ENCODE measurements around the gene MAPK8IP2.

Gene MAPK8IP2

DNA sequence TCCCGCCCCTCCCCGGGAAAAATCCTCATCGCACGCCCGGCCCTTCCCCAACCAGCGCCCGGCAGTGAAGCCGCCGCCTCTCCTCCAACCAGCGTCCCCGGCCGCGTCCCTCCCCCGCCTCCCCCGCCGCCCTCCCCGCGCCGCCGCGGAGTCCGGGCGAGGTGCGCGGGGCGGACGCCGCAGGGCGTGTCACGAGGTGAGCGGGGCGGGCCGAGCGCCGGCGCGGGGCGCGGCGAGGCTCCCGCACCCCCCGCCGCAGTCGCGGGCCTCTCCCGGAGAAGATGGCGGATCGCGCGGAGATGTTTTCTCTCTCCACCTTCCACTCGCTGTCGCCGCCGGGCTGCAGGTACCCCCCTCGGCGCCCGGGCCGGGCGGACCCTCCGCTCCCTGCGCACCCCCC lies at the start of gene MAPK8IP2:
TSS of gene MAPK8IP2 (plus strand) at position 256 of the 400 bp plus-strand sequence. CDS start at position 282, 26 bp downstream.
- no peak for DNase-seq (ENCODE audit: low read depth)

DNA sequence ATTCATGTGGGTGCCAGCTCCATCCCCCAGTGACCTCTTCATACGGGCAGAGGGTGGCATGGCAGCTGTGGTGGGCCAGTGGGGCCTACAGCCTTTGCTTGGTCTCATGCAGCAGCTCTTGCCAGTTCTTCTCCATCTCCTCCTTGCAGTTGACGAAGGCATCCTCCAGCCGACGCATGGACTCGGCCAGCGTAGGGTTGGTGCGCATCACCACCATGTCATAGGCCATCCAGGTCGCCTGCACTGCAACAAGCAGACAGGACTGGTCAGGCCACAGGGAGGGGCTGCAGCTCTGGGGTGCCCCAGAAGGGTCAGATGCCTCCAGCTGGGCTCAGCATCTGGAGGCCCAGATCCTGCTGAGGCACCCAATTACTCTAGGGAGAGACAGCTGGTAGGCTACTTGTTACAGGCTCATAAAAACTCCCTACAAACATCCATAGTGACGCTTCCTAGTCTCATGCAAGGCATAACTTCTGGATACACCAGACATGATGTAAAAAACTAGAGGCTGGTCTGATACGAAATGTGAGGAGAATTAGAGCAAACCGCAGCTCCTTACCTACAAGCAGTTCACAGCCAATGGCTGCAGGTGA lies 49.3 kb upstream of the MAPK8IP2 start:
- no peak for DNase-seq (ENCODE audit: low read depth)

DNA sequence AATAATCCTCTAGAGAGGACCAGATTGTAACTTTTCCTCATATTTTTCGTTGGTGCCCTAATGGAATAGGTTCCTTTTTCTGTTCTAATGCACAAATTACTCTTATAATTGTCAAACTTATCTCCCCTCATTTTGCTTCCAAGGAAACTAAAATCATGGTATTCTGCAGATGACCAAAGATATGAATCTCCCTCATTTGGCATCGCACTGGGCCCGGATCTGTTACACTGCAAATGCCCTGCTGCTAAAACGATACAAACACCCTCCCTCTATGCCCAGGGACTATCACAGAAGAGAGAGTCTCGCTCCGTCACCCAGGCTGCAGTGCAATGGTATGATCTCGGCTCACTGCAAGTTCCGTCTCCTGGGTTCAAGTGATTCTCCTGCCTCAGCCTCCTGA lies 47.3 kb upstream of the MAPK8IP2 start:
- DNase-seq (ENCODE audit: low read depth), result no peak

DNA sequence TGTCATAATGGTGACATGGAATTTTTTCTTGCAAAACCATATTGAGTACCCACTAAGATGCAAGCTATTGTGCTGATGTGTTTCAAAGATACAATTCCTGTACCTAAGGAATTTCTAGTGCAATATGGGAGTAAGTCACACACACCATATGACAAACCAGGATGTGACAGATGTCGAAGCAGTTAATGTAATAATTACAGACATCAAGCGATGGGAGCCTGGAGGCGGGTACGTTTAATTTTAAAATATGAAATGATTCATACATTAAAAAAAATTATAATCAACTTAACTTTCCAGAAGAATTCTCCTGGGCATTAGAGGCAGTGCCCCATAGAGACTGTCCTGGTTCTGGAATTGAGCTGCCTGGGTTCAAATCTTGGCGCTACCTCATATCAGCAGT lies 43.9 kb upstream of the MAPK8IP2 start:
- DNase-seq (ENCODE audit: low read depth), result no peak

DNA sequence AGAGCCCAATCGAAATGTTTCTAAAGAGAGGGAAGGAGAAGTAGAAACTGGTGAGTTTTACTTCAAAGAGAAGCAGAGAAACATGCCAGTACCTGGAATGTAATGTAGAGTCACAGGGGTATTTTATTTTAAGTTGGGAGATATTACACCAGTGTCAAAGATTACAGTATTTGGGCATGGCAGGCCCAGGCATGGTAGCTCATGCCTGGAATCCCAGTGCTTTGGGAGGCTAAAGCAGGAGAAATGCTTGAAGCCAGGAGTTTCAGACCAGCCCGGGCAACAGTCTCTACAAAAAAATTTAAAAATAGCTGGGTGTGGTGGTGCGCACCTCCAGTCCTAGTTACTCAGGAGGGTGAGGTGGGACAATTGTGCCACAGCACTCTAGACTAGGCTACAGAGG lies 40.6 kb upstream of the MAPK8IP2 start:
- DNase-seq (ENCODE audit: low read depth), result no peak

DNA sequence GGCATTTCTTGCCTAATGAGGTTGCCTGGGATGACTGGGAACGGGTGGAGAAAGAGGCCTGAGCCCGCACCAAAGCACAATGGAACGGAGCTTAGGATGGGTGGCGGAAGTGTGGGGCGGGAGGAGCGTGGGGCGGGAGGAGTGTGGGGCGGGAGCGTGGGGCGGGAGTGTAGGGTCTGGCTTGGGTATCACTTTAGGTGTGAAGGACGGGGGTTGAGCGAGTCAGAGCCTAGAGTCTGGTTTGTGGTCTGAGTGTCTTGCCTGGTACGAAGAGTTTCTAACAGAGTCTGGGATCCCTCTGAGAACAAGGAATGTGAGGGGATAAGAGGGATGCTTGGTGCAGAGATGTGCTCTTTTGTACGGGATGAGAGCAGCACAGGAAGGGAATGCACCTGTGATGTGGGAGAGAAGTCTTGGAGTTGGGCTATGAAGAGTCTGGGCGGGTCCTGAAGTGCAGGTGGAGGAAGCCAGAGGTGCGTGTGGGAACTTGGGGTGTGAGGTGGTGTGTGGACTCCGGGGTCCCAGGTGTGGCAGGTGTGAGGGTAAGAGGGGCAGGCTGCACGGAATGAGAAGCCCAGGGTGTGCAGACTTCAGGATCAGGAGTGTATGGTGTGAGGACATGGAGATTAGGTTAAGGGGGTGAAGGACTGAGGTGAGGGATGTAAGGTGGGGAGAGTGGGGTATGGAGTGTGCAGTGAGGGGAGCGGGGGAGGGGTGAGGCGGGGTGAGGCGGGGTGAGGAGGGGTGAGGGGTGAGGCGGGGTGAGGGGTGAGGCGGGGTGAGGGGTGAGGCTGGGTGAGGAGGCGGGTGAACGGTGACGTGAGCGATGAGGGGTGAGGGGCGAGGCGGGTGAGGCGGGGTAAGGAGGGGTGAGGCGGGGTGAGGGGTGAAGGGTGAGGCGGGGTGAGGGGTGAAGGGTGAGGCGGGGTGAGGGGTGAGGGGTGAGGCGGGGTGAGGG lies 38.9 kb upstream of the MAPK8IP2 start:
- DNase-seq (ENCODE audit: low read depth), result no peak

DNA sequence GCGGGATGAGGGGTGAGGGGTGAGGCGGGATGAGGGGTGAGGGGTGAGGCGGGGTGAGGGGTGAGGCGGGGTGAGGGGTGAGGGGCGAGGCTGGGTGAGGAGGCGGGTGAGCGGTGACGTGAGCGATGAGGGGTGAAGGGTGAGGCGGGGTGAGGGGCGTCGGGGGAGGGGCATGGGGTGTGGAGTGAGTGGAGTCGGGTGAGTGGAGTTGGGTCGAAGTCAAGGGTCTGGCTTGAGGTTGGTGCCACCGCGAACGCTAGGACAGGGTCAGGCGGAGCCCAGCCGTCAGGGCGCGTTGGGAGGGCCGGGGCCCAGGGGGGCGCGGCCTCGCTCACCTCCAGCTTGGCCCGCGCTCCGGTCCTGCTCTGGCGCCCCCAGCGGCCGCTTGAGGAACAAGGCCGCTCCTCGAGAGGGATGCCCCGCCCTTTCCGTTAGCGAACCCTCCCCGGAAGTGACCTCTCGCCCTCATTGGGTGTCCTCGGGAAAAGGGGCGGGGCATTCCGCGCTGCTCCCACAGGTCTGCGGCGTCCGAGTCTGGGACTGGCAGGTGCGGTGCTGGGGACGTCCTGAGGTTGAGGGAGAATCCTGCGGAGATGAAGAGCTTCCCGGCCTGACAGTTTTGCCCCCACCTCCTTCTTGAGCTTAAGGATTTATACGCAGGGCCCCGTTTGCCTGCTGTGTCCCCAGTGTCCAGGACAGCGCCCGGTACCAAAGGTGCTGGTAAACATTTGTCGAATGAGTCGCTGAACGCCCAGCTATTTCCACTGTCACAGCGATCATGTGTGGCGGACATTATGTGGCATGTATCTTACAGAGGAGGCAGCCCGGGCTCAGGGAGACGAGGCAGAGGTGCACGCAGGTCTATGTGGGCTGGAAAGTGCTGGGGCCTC lies 37.8 kb upstream of the MAPK8IP2 start, which contains the start of gene SYCE3:
TSS of gene SYCE3 (minus strand) at position 397 of the 890 bp plus-strand sequence. CDS start 6,514 bp downstream, outside the sequence.
- peak; percentile 94 for DNase-seq (ENCODE audit: low read depth)

DNA sequence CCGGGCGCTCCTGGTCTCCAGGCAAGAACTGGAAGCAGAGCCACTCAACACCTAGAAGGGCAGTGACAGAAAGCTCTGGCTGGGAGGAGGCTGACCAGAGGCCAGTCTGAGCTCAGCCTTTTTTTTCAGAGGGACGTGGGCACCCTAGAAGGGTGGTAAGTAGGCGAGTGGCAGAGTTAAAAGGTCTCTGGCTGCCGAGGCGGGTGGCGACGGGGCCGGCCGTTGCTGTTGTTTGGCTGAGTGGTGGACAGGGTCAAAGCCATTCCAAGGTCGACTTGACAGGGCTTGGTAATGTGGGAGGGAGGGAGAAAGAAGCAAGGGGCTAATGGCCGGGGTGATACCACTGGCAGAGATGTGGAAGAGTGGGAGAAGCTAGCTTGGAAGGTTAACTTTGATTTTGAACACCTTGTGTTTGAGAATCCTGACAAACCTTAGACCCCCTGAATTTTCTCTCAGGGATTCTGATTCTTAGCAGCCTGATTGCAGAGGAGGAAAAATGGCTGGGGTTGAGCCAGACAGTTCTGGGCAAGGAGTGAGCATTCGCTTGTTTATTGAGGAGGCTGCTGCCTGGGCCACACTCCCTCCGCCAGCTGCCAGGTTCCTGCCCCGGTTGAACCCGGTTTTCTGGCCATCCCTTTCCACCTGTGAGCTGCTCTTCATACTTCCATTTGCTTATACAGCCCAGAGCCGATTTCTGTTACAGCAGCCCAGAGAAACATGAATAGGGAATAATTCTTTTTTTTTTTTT lies 37.0 kb upstream of the MAPK8IP2 start:
- no peak for DNase-seq (ENCODE audit: low read depth)

DNA sequence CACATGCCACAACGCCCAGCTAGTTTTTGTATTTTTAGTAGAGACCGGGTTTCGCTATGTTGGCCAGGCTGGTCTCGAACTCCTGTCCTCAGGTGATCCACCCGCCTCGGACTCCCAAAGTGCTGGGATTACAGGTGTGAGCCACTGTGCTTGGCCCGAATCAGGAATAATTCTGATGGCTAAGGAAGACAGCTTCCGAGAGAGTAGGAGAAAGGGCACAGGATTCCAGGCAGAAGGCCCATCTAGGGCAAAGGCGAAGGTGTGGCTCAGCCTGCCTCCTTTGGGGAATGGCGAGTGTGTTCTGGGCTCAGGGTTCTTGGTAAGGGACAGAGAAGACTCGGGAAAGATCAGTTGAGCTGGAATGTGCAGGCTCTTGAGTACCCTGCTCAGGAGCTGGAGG lies 36.3 kb upstream of the MAPK8IP2 start:
- no peak for DNase-seq (ENCODE audit: low read depth)

DNA sequence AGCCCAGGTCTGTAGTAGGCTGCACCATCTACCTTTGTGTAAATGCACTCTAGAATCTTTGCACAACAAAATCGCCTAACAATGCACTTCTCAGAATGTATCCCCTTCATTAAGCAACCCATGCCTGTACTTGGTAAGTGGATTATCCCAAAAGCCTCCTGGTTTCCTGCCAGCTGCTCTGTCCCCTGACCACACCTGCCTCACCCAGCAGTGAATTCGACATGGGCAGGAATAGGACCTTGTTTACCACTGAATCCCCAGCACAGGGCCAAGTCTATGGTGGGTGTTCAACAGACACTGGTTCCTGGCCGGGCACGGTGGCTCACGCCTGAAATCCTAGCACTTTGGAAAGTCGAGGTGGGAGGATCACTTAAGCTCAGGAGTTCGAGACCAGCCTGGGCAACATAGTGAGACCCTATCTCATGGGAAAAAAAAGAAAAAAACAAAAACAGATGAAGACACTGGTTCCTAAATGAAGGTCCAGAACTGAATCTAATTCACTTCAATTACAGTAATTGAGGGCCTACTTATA lies 32.8 kb upstream of the MAPK8IP2 start:
- DNase-seq (ENCODE audit: low read depth), result no peak

DNA sequence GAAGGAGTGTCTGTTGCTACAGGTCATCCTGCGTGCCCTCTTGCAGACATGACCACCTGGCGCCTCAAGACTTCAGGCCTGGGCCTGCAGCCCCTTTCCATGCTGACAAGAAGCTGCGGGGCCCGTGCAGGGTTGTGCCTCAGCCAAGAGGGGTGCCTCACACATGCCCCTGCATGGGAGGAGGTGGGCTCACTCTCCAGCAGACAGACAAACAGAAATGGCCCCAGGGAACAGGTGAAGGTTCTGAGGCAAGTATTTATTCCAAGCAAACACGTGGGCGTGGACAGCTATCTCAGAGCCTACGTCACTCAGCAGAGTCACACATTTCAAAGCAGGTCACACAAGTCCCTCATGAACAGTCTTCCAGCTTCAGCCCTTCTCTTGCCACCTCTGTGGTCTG lies 32.0 kb upstream of the MAPK8IP2 start:
- DNase-seq (ENCODE audit: low read depth), result no peak

DNA sequence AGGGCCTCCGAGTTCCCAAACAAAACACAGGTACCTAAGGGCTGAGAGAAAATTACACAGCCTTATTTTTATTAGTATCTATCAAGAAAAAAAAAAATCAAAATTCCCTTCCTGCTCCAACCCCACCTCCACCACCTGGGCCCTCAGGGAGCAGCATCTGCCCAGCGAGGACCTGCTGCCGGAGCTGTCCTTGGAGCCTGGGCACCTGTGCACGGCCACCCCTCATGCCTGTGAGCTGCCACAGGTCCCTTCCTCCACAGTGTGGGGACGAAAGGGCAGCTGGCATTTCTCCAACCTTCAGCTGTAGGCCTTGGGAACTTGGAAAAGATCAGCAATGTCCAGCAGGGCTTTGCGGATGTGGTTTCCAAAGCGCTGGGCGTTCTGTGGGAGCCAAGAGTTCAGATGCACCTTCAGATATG lies 31.5 kb upstream of the MAPK8IP2 start:
- DNase-seq (ENCODE audit: low read depth), result no peak

DNA sequence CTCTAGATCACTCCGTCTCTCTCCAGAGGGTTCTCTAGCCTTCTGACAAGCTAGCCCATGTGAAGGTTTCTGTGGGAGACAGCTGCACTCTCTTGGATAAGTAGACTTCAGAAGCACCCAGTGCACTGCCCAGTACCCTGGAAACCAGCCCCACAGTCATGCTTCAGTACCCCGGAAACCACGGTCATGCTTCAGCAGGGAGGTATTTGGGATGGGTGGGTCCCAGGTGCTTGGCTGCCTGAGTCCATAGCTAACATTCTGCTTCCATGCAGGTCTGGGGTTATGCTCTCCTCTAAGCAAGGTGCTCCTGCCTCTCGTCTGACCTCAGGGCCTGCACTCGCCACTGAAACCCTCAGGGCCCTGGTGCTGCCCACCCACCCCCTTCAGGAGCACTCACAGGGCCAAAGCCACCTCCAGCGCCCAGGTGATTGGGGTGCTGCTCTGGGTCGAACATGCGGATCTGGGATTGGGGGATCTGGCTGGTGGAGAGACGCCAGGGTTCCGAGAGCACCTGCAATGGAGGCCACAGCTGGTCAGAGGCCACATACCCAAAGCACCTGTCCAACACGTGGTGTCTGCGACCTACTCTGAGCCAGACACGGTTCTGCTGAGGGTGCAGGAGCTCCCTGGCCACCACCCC lies 30.6 kb upstream of the MAPK8IP2 start:
- no peak for DNase-seq (ENCODE audit: low read depth)

DNA sequence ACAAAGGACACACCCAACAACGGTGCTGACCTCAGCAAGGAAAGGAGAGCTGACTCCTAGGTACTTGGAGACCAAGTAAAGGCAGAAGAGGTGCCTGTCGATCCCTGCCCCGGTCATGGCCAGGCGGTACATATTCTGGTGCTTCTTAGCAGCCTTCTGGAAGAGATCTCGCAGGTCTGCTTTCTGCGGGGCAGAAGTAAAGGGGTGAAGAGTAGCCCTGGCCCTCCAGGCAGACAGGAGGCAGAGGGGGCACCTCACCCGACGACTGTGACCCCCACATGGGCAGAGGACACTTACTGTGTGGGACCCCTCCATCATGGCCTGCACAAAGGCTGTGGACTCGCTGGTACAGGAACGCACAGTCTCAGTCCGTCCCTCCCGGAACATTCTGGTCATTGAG lies 29.7 kb upstream of the MAPK8IP2 start:
- no peak for DNase-seq (ENCODE audit: low read depth)

DNA sequence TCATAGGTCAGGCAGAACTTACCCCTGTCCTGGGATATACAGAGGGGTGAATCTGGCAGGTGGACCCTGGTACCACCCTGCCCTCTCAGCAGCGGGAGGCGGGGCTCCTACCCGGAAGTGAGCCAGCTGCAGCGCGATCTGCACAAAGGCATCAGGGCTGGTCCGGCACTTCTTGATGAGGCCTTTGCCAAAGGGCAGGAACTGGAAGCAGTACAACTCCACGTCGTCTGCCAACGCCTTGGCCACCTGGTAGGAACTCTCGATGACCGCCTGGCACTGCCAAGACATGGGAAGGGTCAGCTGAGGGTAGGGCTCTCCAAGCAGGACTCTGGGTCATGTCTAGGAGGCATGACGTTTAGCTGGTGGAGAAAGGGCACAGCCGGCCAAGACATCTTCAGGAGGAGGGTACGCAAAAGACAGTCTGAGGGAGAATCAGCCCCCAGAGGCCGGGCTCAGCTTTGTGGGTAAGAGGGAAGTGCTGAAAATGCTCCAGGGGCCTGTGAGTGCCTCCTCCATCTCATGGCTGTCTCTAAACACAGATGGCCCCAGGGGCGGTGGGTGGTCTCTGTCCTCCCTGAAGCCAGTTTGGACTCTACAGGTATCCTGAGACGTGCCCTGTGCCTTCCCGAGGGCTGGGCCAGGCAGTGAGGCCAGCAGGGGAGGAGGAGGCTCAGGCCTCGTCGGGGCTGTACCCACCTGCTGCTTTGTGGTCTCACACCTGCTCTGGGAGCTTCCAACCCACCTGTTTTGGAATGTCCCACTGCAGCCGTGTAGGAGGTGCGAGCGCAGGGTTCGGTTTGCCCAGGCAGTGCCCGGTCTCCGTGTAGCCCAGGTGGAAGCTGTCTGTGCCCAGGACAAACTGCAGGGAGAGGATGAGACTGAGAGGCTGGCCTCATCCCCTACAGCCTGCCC lies 29.1 kb upstream of the MAPK8IP2 start:
- DNase-seq (ENCODE audit: low read depth), result no peak

DNA sequence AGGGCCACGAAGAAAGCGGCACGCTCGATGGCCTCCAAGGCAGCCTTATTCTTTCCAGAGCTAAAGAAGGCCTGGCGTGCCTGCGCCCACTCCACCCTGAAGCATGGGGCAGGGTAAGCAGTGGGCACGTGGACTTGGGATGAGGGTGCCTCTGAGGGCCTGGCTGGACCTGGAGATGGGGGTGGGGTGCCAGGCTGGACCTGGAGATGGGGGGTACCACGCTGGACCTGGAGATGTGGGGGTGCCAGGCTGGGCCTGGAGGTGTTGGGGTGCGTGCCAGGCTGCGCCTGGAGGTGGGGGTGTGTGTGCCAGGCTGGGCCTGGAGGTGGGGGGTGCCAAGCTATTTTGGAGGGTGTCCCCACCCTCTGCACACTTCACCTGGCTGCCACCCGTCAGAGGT lies 27.6 kb upstream of the MAPK8IP2 start:
- no peak for DNase-seq (ENCODE audit: low read depth)

DNA sequence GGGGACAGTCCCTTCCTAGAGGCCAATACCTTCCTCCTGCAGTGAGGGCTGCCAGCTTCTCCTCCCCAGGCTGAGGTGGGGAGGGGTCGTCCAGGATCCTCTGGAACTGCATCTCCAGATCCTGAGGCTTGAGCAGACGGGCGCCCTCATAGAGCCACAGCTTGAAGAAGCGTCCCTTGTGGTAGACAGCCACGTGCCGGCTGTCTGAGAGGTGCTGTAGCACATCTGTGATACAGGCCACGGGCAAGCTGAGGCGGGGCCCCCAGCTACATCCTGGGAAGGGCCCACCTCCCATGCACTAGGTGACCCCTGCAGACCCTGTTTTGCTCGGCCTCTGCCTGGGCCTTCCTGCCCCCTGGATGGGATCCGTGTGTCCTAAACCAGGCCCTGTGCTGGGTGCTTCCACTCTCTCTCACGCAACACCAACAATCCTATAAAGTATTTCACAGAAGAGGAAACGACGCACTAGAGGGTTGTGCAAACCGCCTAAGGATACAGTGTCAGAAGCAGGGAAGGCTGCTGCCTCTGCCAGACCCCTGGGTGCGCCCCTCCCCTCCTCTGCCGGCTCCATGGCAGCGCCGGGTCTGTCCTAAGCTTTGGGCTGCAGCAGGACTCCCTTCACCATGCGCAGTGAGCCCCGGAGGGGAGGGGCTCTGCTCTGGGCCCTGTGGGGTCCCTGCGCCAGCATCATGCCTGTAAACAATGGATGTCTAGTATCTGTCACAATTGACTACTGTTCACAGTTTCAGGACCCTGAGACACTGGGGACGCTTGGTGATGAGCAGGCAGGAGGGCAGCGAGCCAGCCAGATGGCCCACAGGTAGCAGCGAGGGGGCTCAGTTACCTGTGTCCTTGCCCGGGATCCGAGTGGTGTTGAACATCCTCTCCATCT lies 26.9 kb upstream of the MAPK8IP2 start:
- DNase-seq (ENCODE audit: low read depth), result no peak

DNA sequence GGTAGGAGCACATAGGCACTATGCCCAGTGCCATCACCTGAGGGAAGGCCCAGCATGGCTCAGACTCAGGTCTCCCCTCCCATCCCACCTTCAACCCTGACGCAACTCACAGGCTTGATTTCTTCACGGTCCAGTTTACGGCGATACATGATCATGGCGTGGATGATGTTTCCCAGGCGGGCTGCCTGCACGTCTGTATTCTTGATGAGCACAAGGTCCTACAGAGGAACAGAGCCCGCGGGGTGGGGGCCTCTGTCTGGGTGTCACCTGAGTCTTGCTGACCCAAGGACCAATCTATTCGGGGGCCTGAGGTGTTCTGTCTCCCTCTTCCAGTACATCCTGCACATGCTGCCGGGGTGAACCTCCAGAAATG lies 26.2 kb upstream of the MAPK8IP2 start:
- no peak for DNase-seq (ENCODE audit: low read depth)

All from activated T-helper 1 cell treated with Interleukin-2 at 50 U/mL for 16 hours (primary cell).